ENCODE measurements around the gene BAK1.

Gene BAK1

GRCh38 chr6:33587529-33587928 lies 7.5 kb upstream of the BAK1 start:
- TF ChIP-seq Cebpa-rat (IDR thresholded peaks at IDR 0.05): no peak
- 0 out of 22 replicates have a peak overlapping the region, but pooled peaks of 1 of the 11 experiments have one; percentile 8 for H3K9ac ChIP-seq
- no peaks in the 10 kb centered on the region for H3K9me3 ChIP-seq (replicated peaks in 1 of 11)
- peaks cover 0 to 4% (median 0%) of the 10 kb centered on the region in 11 experiments; a peak in 3 of 22 replicates for H4K20me1 ChIP-seq
- peaks cover 31 to 82% (median 57%) of the 10 kb centered on the region in 10 experiments for H3K4me1 ChIP-seq
- peaks cover 0 to 4% (median 0%) of the 10 kb centered on the region in 11 experiments; a peak in 2 of 22 replicates for H3K27me3 ChIP-seq
- no peak overlapping the region for H3K27ac ChIP-seq
- peak overlapping the region in 5 of 11 experiments; percentile 9 to 30 (median 25); a peak in 4 of 22 replicates for H3K4me2 ChIP-seq
- no peaks in the 10 kb centered on the region for H3K36me3 ChIP-seq
- no peak overlapping the region for H3K4me3 ChIP-seq

- H4K20me1 ChIP-seq: peaks cover 0 to 4% (median 0%) of the 10 kb centered on the region in 11 experiments; a peak in 3 of 22 replicates
- peak overlapping the region in 2 of 11 experiments; percentile 21 to 72; a peak in 1 of 22 replicates for H3K27ac ChIP-seq
- H3K4me3 ChIP-seq: no peak overlapping the region
- peaks cover 28 to 70% (median 44%) of the 10 kb centered on the region in 10 experiments for H3K4me1 ChIP-seq
- H3K27me3 ChIP-seq: no peaks in the 10 kb centered on the region
- no peak for TF ChIP-seq Cebpa-rat (IDR thresholded peaks at IDR 0.05)
- H3K9me3 ChIP-seq (replicated peaks in 1 of 11): no peaks in the 10 kb centered on the region
- peak overlapping the region; percentile 56 to 78 (median 69) for H3K4me2 ChIP-seq
- H3K9ac ChIP-seq: peak overlapping the region in 1 of 11 experiments; percentile 9; a peak in 1 of 22 replicates
- no peaks in the 10 kb centered on the region for H3K36me3 ChIP-seq
Observed at GRCh38 chr6:33586108-33586640, 6.1 kb upstream of the BAK1 start.

GRCh38 chr6:33585403-33586107 lies 5.5 kb upstream of the BAK1 start:
- Histone ChIP-seq H4K20me1 (0 out of 22 replicates have a peak, but pooled peaks cover 0 to under 1% (median 0%) of the 10 kb centered on the region in 11 experiments), H3K4me3 (peak overlapping the region in 2 of 10 experiments; percentile 16 to 21; a peak in 2 of 20 replicates), H3K4me1 (peaks cover 26 to 69% (median 43%) of the 10 kb centered on the region in 10 experiments), H3K9ac (peak overlapping the region in 10 of 11 experiments; percentile 21 to 73 (median 62); a peak in 19 of 22 replicates), H3K27ac (peak overlapping the region in 10 of 11 experiments; percentile 29 to 76 (median 68); a peak in 19 of 22 replicates), H3K9me3 (replicated peaks in 1 of 11) (no peaks in the 10 kb centered on the region), H3K36me3 (no peaks in the 10 kb centered on the region), H3K27me3 (no peaks in the 10 kb centered on the region), H3K4me2 (peak overlapping the region; percentile 56 to 78 (median 69))
- no peak for TF ChIP-seq Cebpa-rat (IDR thresholded peaks at IDR 0.05)

GRCh38 chr6:33584700-33585402 lies 4.8 kb upstream of the BAK1 start:
- peak overlapping the region in 10 of 11 experiments; percentile 21 to 73 (median 62); a peak in 19 of 22 replicates for H3K9ac ChIP-seq
- no peaks in the 10 kb centered on the region for H3K36me3 ChIP-seq
- TF ChIP-seq Cebpa-rat (IDR thresholded peaks at IDR 0.05): no peak
- no peaks in the 10 kb centered on the region for H3K27me3 ChIP-seq
- peak overlapping the region in 2 of 10 experiments; percentile 16 to 21; a peak in 2 of 20 replicates for H3K4me3 ChIP-seq
- peak overlapping the region in 10 of 11 experiments; percentile 29 to 76 (median 68); a peak in 19 of 22 replicates for H3K27ac ChIP-seq
- peak overlapping the region; percentile 56 to 78 (median 69) for H3K4me2 ChIP-seq
- H3K9me3 ChIP-seq (replicated peaks in 1 of 11): no peaks in the 10 kb centered on the region
- no peaks in the 10 kb centered on the region for H4K20me1 ChIP-seq
- H3K4me1 ChIP-seq: peaks cover 23 to 66% (median 40%) of the 10 kb centered on the region in 10 experiments; a peak in 19 of 20 replicates

- Histone ChIP-seq H3K4me1 (peaks cover 23 to 63% (median 40%) of the 10 kb centered on the region in 10 experiments; a peak in 19 of 20 replicates), H3K27me3 (no peaks in the 10 kb centered on the region), H3K9me3 (replicated peaks in 1 of 11) (no peaks in the 10 kb centered on the region), H3K36me3 (no peaks in the 10 kb centered on the region), H3K9ac (no peak overlapping the region), H4K20me1 (peaks cover 0 to 5% (median 0%) of the 10 kb centered on the region in 11 experiments; a peak in 3 of 22 replicates), H3K4me2 (0 out of 22 replicates have a peak overlapping the region, but pooled peaks of 1 of the 11 experiments have one; percentile 12), H3K27ac (no peak overlapping the region), H3K4me3 (no peak overlapping the region)
- TF ChIP-seq Cebpa-rat (IDR thresholded peaks at IDR 0.05): no peak
Observed at GRCh38 chr6:33583591-33584155, 3.6 kb upstream of the BAK1 start.

- Histone ChIP-seq H3K4me2 (no peak overlapping the region), H3K27ac (no peak overlapping the region), H3K4me1 (peaks cover 45 to 67% (median 58%) of the 10 kb centered on the region in 10 experiments), H3K36me3 (peaks cover 5 to 23% (median 18%) of the 10 kb centered on the region in 11 experiments), H3K4me3 (no peak overlapping the region), H3K9me3 (replicated peaks in 1 of 11) (no peaks in the 10 kb centered on the region), H3K9ac (no peak overlapping the region), H3K27me3 (no peaks in the 10 kb centered on the region), H4K20me1 (peaks cover 0 to 27% (median 11%) of the 10 kb centered on the region in 11 experiments; a peak in 14 of 22 replicates)
- no peak for TF ChIP-seq Cebpa-rat (IDR thresholded peaks at IDR 0.05)
Observed at GRCh38 chr6:33581186-33581585, 1.1 kb upstream of the BAK1 start.

GRCh38 chr6:33578588-33579011 lies 1.5 kb downstream of the BAK1 start:
- Histone ChIP-seq H3K9me3 (replicated peaks in 1 of 11) (no peaks in the 10 kb centered on the region), H3K4me3 (peak overlapping the region; percentile 89 to 99 (median 92)), H3K4me1 (peaks cover 33 to 44% (median 39%) of the 10 kb centered on the region in 10 experiments), H3K27me3 (no peaks in the 10 kb centered on the region), H3K27ac (peak overlapping the region; percentile 55 to 93 (median 89)), H3K4me2 (peak overlapping the region; percentile 81 to 99 (median 95)), H3K36me3 (peaks cover 31 to 49% (median 43%) of the 10 kb centered on the region in 11 experiments), H4K20me1 (peaks cover 0 to 35% (median 13%) of the 10 kb centered on the region in 11 experiments; a peak in 14 of 22 replicates), H3K9ac (peak overlapping the region; percentile 87 to 96 (median 93))
- TF ChIP-seq Cebpa-rat (IDR thresholded peaks at IDR 0.05): no peak

GRCh38 chr6:33578164-33578563 lies 1.9 kb downstream of the BAK1 start:
- peak overlapping the region; percentile 81 to 99 (median 95) for H3K4me2 ChIP-seq
- H3K4me3 ChIP-seq: peak overlapping the region; percentile 89 to 99 (median 92)
- TF ChIP-seq Cebpa-rat (IDR thresholded peaks at IDR 0.05): no peak
- peaks cover 0 to 35% (median 13%) of the 10 kb centered on the region in 11 experiments; a peak in 14 of 22 replicates for H4K20me1 ChIP-seq
- H3K36me3 ChIP-seq: peaks cover 35 to 52% (median 46%) of the 10 kb centered on the region in 11 experiments
- H3K27ac ChIP-seq: peak overlapping the region; percentile 55 to 93 (median 89); a peak in 21 of 22 replicates
- H3K4me1 ChIP-seq: peaks cover 31 to 47% (median 39%) of the 10 kb centered on the region in 10 experiments
- H3K9me3 ChIP-seq (replicated peaks in 1 of 11): no peaks in the 10 kb centered on the region
- no peaks in the 10 kb centered on the region for H3K27me3 ChIP-seq
- H3K9ac ChIP-seq: peak overlapping the region; percentile 87 to 96 (median 93); a peak in 21 of 22 replicates
